OCI-LY3 (cell line): Measurements from ENCODE around the gene PPP3CA.

ENCODE experiments used
- H2AFZ ChIP-seq: fragments of 200-600, 300-600 bp; shearing (Covaris generic); 2 replicates; pipeline ENCODE4 v1.6.0; 2014; ENCODE audit warnings: antibody characterized with exemption, low read depth, low read length
- H3K27ac ChIP-seq: fragments of 200-600, 300-600 bp; sonication (generic); 2 replicates; pipeline ENCODE4 v1.5.1; 2014; ENCODE audit warnings: mild to moderate bottlenecking, low read length, moderate library complexity, mixed read lengths
- H3K27me3 ChIP-seq: fragments of 200-600, 300-600 bp; sonication (generic); 2 replicates; pipeline ENCODE4 v1.6.1; 2014; ENCODE audit warnings: low read depth, low read length, mixed read lengths
- H3K36me3 ChIP-seq: fragments of 200-600, 300-600 bp; sonication (generic); replicated peaks from 2 replicates; pipeline ENCODE3; 2014; ENCODE audit warnings: low read depth, low read length, mixed read lengths
- H3K4me1 ChIP-seq: fragments of 300-600, 200-600 bp; sonication (generic); 2 replicates; pipeline ENCODE4 v1.6.1; 2014; ENCODE audit warnings: low read length, mixed read lengths
- H3K4me2 ChIP-seq: fragments of 200-600, 300-600 bp; sonication (generic); 2 replicates; pipeline ENCODE4 v1.6.1; 2014; ENCODE audit warnings: low read length, mixed read lengths
- H3K4me3 ChIP-seq: fragments of 300-600, 200-600 bp; sonication (generic); 2 replicates; pipeline ENCODE4 v1.5.1; 2014; ENCODE audit warnings: antibody characterized with exemption, mild to moderate bottlenecking, low read length, moderate library complexity
- H3K79me2 ChIP-seq: fragments of 300-600, 200-600 bp; shearing (Covaris generic); 2 replicates; pipeline ENCODE4 v1.6.1; 2014; ENCODE audit warnings: mild to moderate bottlenecking, low read length, mixed read lengths
- H3K9ac ChIP-seq: fragments of 300-600, 200-600 bp; shearing (Covaris generic); 2 replicates; pipeline ENCODE4 v1.6.0; 2014; ENCODE audit warnings: mild to moderate bottlenecking, low read length, moderate library complexity
- H3K9me3 ChIP-seq: fragments of 200-600, 300-600 bp; shearing (Covaris generic); 2 replicates; pipeline ENCODE4 v1.6.1; 2014; ENCODE audit warnings: low read length, mixed read lengths; ENCODE audit not compliant: insufficient read depth
- H4K20me1 ChIP-seq: fragments of 200-600, 300-600 bp; sonication (generic); 2 replicates; pipeline ENCODE4 v1.6.1; 2016; ENCODE audit warnings: low read length, mixed read lengths; ENCODE audit not compliant: insufficient read depth
- EZH2phosphoT487 ChIP-seq: fragments of 200-600 bp; shearing (Covaris generic); IDR thresholded peaks from 2 replicates; pipeline ENCODE4 v1.6.1; 2018; ENCODE audit warnings: antibody characterized with exemption, mixed run types, low read depth
- TF ChIP-seq, protein P1 (sequence below): fragments of 200-600, 300-600 bp; sonication (generic); IDR thresholded peaks from 2 replicates; pipeline ENCODE4 v1.5.1; 2014; ENCODE audit warnings: antibody characterized with exemption, low read length, low read depth

The PPP3CA gene

DNA sequence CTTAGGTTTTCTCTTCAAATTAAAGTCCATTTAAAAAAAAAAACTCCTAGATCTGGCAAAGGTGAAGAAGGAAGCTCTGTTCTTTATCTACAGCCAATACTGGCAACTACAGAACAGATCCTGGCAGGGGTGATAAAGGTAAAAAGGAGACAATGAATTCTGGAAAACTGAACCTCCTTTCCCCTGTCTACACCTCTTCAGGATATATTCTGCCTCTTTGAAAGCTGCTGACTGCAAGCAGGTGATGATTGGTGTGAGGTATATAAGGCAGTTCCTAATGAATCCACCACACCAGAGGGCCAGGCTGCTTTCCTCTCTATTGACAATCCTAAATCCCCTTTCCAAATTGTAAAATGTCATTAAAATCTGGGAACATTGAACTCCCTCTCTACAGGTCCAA is 370.1 kb downstream of the PPP3CA start:
- H3K9ac ChIP-seq = no peak overlapping the region
- no peaks in the 10 kb centered on the region for H3K79me2 ChIP-seq
- no peak for TF ChIP-seq EZH2phosphoT487
- TF ChIP-seq, protein P1, sequence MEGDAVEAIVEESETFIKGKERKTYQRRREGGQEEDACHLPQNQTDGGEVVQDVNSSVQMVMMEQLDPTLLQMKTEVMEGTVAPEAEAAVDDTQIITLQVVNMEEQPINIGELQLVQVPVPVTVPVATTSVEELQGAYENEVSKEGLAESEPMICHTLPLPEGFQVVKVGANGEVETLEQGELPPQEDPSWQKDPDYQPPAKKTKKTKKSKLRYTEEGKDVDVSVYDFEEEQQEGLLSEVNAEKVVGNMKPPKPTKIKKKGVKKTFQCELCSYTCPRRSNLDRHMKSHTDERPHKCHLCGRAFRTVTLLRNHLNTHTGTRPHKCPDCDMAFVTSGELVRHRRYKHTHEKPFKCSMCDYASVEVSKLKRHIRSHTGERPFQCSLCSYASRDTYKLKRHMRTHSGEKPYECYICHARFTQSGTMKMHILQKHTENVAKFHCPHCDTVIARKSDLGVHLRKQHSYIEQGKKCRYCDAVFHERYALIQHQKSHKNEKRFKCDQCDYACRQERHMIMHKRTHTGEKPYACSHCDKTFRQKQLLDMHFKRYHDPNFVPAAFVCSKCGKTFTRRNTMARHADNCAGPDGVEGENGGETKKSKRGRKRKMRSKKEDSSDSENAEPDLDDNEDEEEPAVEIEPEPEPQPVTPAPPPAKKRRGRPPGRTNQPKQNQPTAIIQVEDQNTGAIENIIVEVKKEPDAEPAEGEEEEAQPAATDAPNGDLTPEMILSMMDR = no peak
- H3K27me3 ChIP-seq = no peaks in the 10 kb centered on the region
- H3K9me3 ChIP-seq = no peaks in the 10 kb centered on the region
- no peaks in the 10 kb centered on the region for H3K4me1 ChIP-seq
- no peak overlapping the region for H3K27ac ChIP-seq
- no peak overlapping the region for H3K4me3 ChIP-seq
- no peaks in the 10 kb centered on the region for H4K20me1 ChIP-seq
- H3K4me2 ChIP-seq = no peak overlapping the region
- H2AFZ ChIP-seq = no peak overlapping the region
- H3K36me3 ChIP-seq = no peaks in the 10 kb centered on the region
